ENCODE measurements around the gene CLSTN2. TPM values are rescaled to one million over a fixed set of nuclear protein-coding genes. Genes with fewer than 3 reads are reported as not detected.

CLSTN2 gene
- total and polyA plus RNA-seq, 2 donors from 2014 or later: 2.0 to 12.0 TPM

- intact Hi-C loops (cut with DNase I): no loop called here
- FAIRE-seq: no peak
Measured at GRCh38 chr3:140180603-140181002, 245.6 kb downstream of the CLSTN2 start.

GRCh38 chr3:140185375-140185774 lies 250.4 kb downstream of the CLSTN2 start:
- Histone ChIP-seq H3K4me1 (ENCODE audit: control insufficient read depth in 2 of 3, insufficient read depth in 2 of 3, low read depth in 1 of 3, low read length in 3 of 3) (no peaks in the 10 kb centered on the region), H3K9me3 (ENCODE audit: control insufficient read depth in 2 of 3, insufficient read depth in 1 of 3, low read length in 3 of 3) (no peaks in the 10 kb centered on the region), H3K9ac (ENCODE audit: low read length in 3 of 3) (no peak overlapping the region), H3K36me3 (ENCODE audit: control insufficient read depth in 2 of 3, insufficient read depth in 3 of 3, low read length in 3 of 3) (no peaks in the 10 kb centered on the region), H3K4me3 (ENCODE audit: low read length in 3 of 3) (no peak overlapping the region), H3K27ac (ENCODE audit: low read depth in 2 of 2, low read length in 2 of 2) (no peak overlapping the region), H3K27me3 (ENCODE audit: control insufficient read depth, insufficient read depth, low read length) (no peaks in the 10 kb centered on the region)
- intact Hi-C loops (cut with DNase I): no loop called here
- FAIRE-seq (no peak), DNase-seq (no peak)
- no peak for TF ChIP-seq CTCF (IDR thresholded peaks at IDR 0.05; ENCODE audit: borderline replicate concordance, extremely low read depth, insufficient read depth)

More at GRCh38 chr3:140180603-140181002, 245.6 kb downstream of the CLSTN2 start:
- Histone ChIP-seq H3K4me3 (ENCODE audit: low read length in 3 of 3) (no peak overlapping the region), H3K4me1 (ENCODE audit: control insufficient read depth in 2 of 3, insufficient read depth in 2 of 3, low read depth in 1 of 3, low read length in 3 of 3) (no peaks in the 10 kb centered on the region), H3K27me3 (ENCODE audit: control insufficient read depth, insufficient read depth, low read length) (no peaks in the 10 kb centered on the region), H3K9me3 (ENCODE audit: control insufficient read depth in 2 of 3, insufficient read depth in 1 of 3, low read length in 3 of 3) (no peaks in the 10 kb centered on the region), H3K27ac (ENCODE audit: low read depth in 2 of 2, low read length in 2 of 2) (no peak overlapping the region), H3K36me3 (ENCODE audit: control insufficient read depth in 2 of 3, insufficient read depth in 3 of 3, low read length in 3 of 3) (no peaks in the 10 kb centered on the region), H3K9ac (ENCODE audit: low read length in 3 of 3) (no peak overlapping the region)
- no peak for TF ChIP-seq CTCF (IDR thresholded peaks at IDR 0.05; ENCODE audit: borderline replicate concordance, extremely low read depth, insufficient read depth)
- DNase-seq: no peak

- FAIRE-seq: peak; percentile 72
- intact Hi-C loops (cut with DNase I): no loop called here
- no peak overlapping the region for H3K9ac ChIP-seq (ENCODE audit: low read length in 3 of 3)
- DNase-seq: peak in 3 of 5 donors; percentile 23 to 79 (median 59)
- no peaks in the 10 kb centered on the region for H3K9me3 ChIP-seq (ENCODE audit: control insufficient read depth in 2 of 3, insufficient read depth in 1 of 3, low read length in 3 of 3)
- H3K27me3 ChIP-seq (ENCODE audit: control insufficient read depth, insufficient read depth, low read length): no peaks in the 10 kb centered on the region
- TF ChIP-seq CTCF (IDR thresholded peaks at IDR 0.05; ENCODE audit: borderline replicate concordance, extremely low read depth, insufficient read depth): no peak
- no peak overlapping the region for H3K4me3 ChIP-seq (ENCODE audit: low read length in 3 of 3)
- no peaks in the 10 kb centered on the region for H3K4me1 ChIP-seq (ENCODE audit: control insufficient read depth in 2 of 3, insufficient read depth in 2 of 3, low read depth in 1 of 3, low read length in 3 of 3)
- no peak overlapping the region for H3K27ac ChIP-seq (ENCODE audit: low read depth in 2 of 2, low read length in 2 of 2)
- H3K36me3 ChIP-seq (ENCODE audit: control insufficient read depth in 2 of 3, insufficient read depth in 3 of 3, low read length in 3 of 3): no peaks in the 10 kb centered on the region
Measured at GRCh38 chr3:140186421-140186920, 251.5 kb downstream of the CLSTN2 start.

GRCh38 chr3:140187028-140187427 lies 252.0 kb downstream of the CLSTN2 start:
- TF ChIP-seq CTCF (IDR thresholded peaks at IDR 0.05; ENCODE audit: borderline replicate concordance, extremely low read depth, insufficient read depth): no peak
- Histone ChIP-seq H3K27ac (ENCODE audit: low read depth in 2 of 2, low read length in 2 of 2) (no peak overlapping the region), H3K4me1 (ENCODE audit: control insufficient read depth in 2 of 3, insufficient read depth in 2 of 3, low read depth in 1 of 3, low read length in 3 of 3) (no peaks in the 10 kb centered on the region), H3K9me3 (ENCODE audit: control insufficient read depth in 2 of 3, insufficient read depth in 1 of 3, low read length in 3 of 3) (no peaks in the 10 kb centered on the region), H3K9ac (ENCODE audit: low read length in 3 of 3) (no peak overlapping the region), H3K27me3 (ENCODE audit: control insufficient read depth, insufficient read depth, low read length) (no peaks in the 10 kb centered on the region), H3K36me3 (ENCODE audit: control insufficient read depth in 2 of 3, insufficient read depth in 3 of 3, low read length in 3 of 3) (no peaks in the 10 kb centered on the region), H3K4me3 (ENCODE audit: low read length in 3 of 3) (no peak overlapping the region)
- intact Hi-C loops (cut with DNase I): no loop called here
- DNase-seq (no peak), FAIRE-seq (no peak)

Data from kidney (tissue), 14 donors.